HG03460 (cell line): ENCODE measurements around the gene FRMD3.

Experiments
- ATAC-seq: cut with Tn5 transposase; IDR thresholded peaks from one replicate; pipeline ENCODE4 v1.9.1; 2021; ENCODE audit not compliant: unreplicated experiment

The FRMD3 gene

DNA sequence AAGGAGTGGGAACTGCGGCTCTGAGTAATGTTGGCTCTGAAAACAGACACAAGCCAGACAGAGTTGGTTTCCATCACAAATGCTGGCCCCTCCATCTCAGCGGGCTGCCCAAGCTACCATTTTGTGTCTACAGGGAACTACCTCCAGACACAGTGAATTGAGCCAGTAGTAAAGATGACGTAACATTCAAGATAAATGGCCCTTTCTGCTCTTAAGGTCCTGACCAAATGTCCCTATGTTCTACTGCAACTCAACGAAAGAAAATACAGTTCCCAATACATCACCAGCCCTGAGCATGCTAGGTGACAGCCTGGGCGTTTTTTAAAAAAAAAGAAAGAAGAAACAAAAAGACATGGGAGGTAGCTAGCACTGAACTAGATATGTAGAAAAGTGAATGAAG is 247.5 kb downstream of the FRMD3 start:
- no peak for ATAC-seq

DNA sequence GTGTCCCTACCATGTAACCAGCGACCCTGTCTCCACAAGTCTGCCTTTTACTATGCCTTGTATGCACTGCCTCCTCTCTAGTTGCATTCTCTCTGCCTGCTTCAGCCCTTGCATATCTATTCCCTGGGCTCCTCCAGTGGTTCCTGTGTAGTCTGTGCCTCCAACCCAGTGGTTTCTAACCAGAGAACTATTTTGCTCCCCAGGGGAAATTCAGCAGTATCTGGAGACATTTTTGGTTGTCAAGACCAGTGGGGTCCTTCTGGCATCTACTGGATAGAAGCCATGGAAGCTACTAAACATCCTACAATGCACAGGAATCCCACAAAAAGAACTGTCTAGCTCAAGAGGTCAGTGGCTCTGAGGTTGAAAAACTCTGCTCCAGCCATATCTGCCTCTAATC is 251.2 kb downstream of the FRMD3 start:
- no peak for ATAC-seq

DNA sequence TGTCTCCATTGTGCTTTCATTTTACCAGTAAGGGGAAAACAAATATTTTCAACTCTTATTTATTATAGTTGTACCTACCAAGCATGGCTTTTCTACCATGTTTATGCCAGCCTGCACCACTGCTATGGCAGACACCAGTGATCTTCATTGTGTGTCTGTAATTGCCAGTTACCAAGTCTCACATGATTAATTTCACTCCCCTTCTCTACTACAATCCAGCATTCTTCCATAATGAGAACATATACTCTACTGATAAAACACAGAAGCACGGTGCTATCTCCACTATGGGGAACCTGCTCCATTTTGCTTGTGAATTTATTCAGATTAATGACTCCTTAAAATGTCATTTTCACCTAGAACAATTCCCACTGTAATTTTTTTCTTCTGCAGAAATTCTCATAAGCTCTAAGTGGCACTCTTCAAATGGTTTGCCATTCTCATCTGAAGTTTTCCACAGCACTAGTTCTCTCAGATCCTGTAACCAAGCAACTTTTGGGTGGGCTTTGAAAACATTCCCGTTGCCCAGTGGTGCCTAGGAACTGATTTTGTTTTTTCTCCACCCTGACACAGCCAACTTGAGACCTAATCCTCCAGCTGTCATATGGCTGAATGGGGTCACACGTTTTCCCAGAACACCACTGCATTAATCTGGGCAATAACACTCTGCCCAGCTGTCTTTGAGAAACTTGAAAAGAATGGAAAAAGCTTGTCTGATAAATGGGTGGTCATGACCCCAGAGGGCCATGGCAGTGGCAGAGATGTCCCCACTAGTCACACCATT is 252.6 kb downstream of the FRMD3 start:
- ATAC-seq = no peak

DNA sequence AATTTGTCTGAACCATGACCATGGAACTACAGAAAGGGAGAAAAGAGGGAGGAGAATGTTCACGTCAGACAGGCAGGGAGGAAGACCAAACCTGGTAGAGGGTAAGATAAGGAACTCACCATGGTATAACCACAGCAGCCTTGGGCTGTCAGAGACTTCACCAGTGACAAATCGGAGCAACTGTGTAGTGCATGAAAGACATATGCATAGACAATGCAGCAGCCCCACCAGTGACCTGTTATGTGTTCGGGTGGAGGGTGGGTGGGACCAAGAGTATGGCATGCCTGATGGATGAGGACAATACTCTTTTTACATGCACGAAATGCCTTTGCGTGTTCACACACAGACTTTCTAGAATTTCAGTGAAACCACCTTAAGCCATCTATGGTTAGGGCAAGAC is 253.5 kb downstream of the FRMD3 start:
- no peak for ATAC-seq

DNA sequence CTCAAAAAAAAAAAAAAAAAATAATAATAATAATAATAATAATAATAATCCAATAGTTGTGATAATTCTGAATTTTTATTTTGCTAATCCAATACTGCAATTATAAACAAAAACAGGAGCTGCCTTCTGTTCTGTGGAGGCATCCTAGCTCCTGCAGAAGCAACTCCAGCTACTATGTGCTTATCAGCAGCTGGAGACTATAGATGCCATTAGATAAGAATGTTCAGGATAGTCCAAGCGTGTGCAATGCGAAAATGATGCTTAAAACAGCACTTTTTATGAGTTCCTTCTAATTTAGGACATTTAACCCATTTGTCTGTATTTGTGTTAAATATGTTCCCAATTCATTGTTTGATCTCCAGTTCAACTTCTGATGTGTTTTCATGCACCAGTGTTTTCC is 254.7 kb downstream of the FRMD3 start:
- no peak for ATAC-seq

DNA sequence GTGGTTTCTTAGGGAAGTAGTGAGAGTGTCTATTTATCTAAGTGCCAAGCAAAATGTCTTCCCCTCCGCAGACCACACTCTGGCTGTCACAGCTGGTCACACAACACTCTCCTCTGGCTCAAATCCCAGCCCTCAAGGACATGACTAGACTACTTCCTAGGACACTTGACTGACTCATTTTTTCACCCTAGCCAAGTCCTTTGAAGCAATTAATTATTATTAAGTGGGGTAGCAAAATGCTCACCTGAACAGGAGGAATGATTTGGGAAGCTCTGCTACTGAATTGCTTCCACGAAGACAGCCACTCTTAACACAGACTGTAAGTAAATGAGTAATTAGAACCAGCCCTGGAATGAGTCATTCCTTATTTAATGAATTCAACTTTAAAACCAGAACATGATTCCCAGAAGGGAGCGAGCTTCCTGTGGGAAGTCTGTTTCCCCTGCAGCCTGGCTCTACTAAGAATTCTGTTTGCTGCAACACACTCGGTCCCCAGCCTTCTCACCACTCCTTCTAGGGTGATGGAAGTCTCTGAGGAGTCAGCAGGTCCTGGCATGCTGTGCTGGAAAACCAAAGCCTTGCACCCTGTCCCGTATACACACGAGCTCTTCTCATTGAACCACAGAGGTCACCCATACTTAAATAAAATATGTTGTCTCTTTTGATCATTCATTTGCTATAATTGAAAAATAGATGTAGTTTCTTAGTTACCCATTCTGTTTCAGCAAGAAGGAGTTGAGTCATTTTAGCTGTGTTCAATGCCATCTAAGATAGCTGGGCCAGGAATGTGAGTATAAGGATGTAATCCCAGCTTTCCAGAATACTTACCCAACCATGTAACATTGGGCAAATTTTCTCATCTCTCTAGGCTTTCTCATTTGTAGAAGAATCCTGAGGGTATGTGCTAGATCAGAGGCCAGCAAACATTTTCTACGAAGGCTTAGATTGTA is 256.6 kb downstream of the FRMD3 start:
- no peak for ATAC-seq

DNA sequence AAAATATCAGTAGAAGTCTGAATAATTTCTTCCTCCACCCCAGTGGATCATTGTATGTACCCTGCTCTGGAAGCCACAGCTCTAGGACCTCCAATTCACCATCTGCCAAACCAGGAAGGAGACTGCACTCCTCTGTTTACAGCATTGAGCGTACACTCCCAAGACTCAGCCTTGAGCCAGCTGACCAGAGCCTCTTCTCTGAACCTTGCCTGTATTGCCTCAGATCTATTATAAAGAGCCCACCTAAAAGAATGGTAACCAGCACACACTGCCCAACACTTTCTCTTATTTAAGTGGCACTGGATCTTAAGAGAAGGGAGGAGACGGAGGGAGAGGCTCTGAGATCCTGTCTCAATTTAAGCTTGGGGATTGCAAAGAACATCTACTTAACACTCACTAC is 257.4 kb downstream of the FRMD3 start:
- no peak for ATAC-seq

DNA sequence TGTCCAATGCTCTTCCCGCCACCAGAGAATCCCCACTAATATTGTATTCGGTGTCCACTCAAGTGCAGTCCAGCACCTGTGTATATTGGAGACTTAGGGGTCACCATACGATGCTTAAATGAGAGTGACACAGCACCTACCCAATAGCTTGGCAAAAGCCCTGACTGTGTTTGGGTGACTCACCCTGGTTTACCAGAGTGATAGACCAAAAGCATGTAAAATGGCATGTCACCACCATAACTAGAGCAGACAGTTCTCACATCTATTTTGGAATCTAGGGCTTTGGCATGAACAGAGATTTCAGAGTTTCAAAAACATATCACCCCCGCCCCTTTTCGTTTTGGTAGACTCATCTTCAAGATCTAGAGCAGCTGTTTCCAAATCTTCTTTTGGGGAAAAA is 257.9 kb downstream of the FRMD3 start:
- ATAC-seq = no peak

DNA sequence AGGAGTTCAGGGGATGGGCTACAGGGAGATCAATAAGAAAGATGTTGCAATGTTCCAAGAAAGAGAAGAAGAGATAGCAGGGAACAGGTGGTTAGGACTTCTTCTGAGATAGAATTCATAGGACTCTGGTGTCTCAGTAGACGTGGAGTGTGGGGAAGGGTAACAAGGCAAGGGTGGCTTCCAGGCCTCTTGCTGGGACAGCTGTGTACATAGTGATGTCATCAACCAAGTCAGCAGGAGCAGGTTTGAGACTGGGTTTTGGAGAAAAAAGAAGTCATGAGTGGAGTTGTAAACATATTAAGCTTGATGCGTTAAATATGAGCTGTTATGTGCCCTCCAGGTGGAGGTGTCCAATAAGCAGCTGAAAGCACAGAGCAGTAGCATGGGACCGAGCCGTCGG is 263.4 kb downstream of the FRMD3 start:
- no peak for ATAC-seq

DNA sequence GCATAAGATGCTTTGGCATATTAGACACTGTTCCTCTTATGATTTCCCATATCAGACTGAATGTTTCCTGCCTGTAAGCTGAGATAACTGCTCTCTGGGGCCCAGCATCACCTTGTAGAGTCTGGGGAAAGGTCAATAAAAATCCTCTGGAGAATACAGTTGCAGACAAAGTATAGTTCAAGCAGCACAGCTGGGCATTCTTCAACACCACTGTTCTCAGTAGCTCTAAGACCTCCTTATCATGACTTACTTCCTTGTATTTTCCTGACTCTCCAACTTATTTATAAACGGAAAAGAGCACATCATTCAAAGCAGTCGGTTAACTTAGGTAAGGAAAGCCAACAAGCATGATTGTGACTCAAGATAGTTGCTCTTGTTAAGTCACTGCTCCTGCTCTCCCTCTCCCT is 266.5 kb downstream of the FRMD3 start:
- no peak for ATAC-seq

DNA sequence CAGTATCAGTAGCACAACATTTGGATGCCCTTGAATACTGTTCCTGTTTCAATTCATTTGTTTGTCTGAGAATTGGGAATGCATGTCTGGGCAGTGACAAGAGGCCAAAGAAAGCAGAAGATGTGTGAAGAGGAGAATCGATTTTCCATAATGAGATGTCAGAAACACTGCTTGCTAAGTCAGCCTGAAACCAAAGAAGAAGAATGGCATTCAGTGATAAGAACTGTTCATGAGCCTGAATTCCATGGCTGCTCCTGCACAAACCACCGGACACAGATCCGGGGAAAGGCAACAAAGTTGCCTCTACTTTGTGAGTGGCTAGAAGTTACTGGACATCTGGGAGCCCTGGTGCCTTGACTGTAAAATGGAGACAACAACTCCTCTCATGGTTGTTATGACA is 268.1 kb downstream of the FRMD3 start:
- ATAC-seq = no peak

DNA sequence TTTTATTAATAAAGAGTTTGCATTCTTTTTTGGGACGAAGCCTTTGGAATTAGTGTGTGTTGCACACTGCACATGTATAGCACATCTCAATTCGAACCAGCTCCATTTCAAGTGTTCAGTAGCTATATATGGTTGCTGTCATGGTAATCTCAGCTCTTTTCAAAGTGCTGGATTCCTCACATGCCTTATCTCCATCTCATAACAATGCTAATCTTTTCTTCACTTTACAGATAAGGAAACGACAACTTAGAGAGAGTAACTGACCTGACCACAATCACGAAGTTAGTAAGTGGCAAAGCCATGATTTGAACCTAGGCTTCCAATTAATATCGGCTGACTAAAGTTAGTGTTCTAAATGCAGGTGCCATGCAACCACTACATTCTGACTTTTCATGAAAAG is 270.5 kb downstream of the FRMD3 start:
- no peak for ATAC-seq

DNA sequence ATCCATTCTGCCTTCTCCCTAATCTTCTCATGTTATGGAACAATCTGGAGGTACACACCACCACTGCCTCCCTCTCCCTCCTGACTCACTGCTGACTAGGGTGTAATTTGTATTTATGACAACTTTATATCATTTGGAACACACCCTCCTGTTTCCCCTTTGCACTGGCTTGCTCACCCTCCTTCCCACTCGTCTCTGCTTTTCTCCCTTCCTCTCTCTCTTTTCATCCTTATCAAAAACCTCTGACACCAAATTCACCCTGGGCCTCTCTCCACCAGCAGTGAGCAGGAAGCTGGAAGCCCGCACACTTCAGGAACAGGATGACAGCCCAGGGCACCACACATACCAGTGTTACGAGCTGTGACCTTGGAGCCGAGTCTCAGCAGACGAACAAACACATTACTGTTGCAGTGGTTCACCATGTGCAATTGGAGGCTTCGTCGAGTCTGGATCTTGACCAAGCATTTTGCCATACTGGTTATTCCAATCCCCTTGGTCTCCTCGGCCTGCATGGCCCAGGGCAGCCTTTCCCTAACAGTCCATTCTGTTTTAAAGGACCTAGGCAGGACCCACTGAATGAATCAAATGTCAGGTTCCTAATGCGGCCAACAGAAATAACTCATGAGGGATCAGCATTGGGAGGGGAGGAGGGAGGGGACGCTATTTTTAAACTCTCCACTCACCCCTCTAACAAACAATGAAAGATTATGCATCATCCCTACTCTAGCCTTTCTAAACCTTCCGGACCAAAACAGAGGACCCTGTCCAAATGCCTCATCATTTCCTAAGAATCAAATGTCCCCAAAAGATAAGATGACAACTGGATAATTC is 271.3 kb downstream of the FRMD3 start:
- no peak for ATAC-seq

DNA sequence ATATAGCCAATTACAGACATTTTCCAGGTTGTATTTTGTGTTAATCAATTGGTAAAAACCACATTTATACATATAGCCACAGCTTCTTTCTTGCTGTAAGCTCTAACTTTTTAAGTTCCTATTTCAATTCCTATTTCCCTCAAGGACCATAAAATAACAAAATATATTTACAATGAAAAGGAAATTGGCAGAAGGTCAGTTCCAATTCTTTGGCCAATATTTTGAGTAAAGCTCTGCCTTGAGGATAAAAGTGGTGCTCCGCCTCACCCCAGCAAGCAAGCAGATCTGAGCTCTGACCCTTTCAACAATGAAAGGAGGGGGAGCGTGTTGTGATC is 271.9 kb downstream of the FRMD3 start:
- ATAC-seq = no peak

DNA sequence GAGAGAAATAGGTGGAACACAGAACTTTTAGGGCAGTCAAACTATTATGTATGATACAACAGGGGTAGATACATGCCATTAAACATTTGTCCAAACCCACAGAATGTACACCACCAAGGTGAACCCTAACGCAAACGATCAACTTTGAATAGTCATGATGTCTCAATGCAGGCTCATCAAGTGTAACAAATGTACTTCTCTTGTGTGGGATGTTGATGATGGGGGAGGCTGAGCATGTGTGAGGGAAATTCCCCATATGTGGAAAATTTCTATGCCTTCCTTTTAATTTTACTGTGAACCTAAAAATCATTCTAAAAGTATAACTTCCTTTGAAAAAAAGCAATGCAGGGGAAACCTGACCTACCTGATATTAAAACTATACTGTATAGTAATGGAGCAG is 273.9 kb downstream of the FRMD3 start:
- ATAC-seq = no peak

DNA sequence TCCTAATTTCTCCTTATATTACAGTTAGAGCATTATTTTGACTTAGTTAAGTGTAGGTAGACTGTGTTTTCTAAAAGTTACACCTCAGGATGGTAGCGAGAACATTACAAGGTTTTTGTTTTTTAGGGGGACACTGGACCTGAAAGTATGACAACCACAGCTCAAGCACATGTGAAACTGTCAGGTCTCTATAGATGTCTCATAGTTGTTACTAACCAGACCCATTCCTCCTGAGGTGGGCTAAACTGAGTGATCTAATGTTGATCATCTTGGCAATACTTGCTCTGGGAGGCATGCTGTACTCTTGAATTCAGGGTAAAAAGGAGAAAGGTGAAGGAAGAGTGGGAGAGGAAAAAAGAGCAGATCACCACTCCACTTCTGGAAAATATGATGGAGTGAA is 278.6 kb downstream of the FRMD3 start:
- no peak for ATAC-seq

DNA sequence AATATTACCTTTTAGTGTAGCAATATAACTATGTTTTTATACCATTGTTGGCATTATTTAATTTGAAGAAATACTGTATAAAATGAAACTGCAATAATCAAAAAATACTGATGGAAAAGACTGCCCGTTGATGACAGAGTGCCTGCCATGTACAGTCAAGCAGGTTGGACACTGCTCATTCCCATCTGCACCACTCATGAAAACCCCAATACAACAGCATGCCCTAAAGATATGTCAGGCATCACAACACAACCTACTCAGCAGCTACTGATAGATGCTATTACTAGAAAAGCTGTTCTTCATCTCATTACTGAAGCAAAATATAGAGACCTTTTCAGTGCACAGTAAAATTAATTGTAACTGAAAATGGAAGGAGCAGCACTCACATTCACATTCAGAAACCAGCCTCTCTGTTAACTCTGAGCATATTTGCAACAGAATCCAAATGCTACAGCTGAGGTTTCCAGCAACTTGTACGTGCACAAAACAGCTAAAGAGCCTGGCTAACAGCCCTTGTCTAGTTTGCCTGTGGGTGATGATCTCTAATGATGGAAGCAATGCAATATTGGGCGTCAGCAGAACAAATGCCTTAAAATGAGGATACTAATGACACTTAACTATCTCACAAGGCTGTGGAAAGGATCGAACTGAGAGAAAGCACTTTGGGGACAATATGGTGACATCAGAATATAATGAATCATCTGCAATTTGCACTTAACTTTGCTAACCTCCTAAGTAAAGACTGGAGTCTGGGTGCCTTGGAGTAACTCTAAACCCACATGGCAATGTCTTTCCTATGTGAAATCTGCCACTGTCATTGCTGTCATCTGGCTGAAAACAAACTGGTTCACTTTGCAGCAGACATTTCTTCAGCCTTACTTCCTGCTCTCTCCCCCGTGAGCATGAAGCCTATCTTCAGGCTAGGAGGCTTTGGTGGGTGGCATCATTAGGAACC is 280.0 kb downstream of the FRMD3 start:
- no peak for ATAC-seq

DNA sequence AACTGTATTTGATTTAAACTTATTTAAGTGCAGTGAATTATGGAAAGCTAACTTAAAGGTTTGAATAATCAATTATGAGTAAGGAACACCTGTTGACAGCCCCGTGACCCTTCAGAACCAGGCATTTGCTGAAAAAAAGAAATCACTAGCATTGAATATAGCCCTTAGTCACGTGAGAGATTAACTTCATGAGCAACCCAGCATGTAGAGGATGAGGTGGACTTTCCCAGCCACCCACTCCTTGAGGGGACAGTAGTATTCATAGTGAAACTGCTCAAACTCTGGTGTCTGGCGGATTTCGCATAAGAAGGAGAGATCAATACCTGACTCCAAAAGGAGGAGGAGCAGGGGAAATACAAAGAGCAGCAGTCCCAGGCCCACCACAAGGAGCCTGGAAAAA is 290.5 kb downstream of the FRMD3 start:
- peak; percentile 74 for ATAC-seq

DNA sequence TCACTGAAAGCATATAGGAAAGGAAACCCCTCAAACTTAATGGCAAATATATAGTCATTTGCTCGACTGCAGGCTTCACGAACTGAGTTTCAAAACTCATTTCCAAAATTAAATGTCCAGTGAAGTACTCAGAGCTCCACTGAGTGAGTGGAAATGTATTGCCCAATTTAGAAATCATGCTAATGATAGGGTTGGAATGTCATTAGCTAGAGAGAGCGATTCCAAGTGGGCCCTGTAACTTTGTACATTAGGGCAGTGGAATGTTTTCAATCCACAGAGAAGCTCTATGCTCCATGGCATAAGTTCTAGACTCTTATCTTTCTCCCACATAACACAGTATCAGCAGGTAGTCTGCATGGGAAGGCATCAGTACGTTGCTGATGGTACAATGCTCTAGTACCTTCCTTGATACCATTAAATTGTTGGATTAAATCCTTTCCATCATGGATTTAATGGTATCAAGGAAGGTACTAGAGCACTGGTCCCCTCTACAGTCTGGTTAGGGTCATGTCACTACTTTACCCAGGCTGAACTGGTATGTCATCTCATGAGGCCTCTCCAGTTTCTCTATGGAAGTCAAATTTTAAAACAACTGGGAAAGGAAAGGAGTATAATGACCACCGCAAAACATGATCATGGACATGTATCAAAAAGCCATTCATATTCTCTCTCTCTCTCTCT is 292.1 kb downstream of the FRMD3 start:
- ATAC-seq = no peak

DNA sequence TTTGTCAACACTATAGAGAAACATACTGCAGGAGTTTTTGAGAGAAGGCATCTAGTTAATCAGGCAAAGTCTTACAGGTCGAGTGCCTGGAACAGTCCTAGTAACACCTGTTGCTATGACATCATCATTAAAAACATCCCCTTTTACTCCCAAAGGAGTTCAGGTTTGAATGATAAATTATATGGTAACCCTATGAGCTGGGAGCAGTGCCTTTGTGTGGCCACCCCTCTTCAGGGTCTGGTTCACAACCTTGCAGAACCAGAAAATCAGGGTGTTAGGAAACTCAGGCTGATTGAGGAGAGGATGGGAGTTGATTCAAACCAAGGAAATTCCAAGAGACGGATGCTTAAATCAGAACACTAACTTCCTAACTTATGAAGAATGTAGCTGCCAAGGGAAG is 296.1 kb downstream of the FRMD3 start:
- ATAC-seq = no peak
